CD14-positive monocyte (primary cell): ENCODE measurements around the gene C9orf50. TPM values are rescaled to one million over a fixed set of nuclear protein-coding genes. Genes with fewer than 3 reads are reported as not detected.

Source experiments
- DNase-seq, 3 donors: peaks; one replicate each; pipeline ENCODE4 v3.0.0-alpha.2; 2011 to 2022
- H2AFZ ChIP-seq: 2 replicates; pipeline ENCODE4 v1.6.0; 2012; ENCODE audit warnings: mild to moderate bottlenecking, low read depth, low read length, inconsistent platforms; ENCODE audit not compliant: insufficient read depth, poor library complexity, severe bottlenecking
- H3K27ac ChIP-seq, 2 donors: 1 replicate in 1 of 2; 2 replicates in 1 of 2; pipeline ENCODE4 v1.5.1; 2012 to 2013; ENCODE audit warnings: low read length in 2 of 2, control low read depth in 1 of 2, inconsistent platforms in 1 of 2, low read depth in 1 of 2, mild to moderate bottlenecking in 1 of 2
- H3K27me3 ChIP-seq, 2 donors: one replicate each; pipeline versions ENCODE4 v1.6.0 to v1.6.1; 2011 to 2013; ENCODE audit warnings: low read length in 2 of 2; ENCODE audit not compliant: control insufficient read depth in 2 of 2, insufficient read depth in 2 of 2
- H3K36me3 ChIP-seq, 2 donors: replicated peaks in 1 of 2; 1 replicate in 1 of 2; 2 replicates in 1 of 2; pipeline versions ENCODE4 v1.5.1 to v1.6.1; 2012 to 2013; ENCODE audit warnings: low read length in 2 of 2, control low read depth in 1 of 2, inconsistent platforms in 1 of 2, mild to moderate bottlenecking in 1 of 2; ENCODE audit not compliant: insufficient read depth in 2 of 2, control insufficient read depth in 1 of 2
- H3K4me1 ChIP-seq, 2 donors: 1 replicate in 1 of 2; 2 replicates in 1 of 2; pipeline versions ENCODE4 v1.5.1 to v1.6.1; 2012 to 2013; ENCODE audit warnings: low read length in 2 of 2, control low read depth in 1 of 2, inconsistent platforms in 1 of 2, mild to moderate bottlenecking in 1 of 2, moderate library complexity in 1 of 2; ENCODE audit not compliant: insufficient read depth in 2 of 2, control insufficient read depth in 1 of 2
- H3K4me2 ChIP-seq: replicated peaks from 2 replicates; pipeline ENCODE3; 2012; ENCODE audit warnings: low read length, moderate library complexity, mild to moderate bottlenecking; ENCODE audit not compliant: poor library complexity, severe bottlenecking; ENCODE audit errors: extremely low read depth
- H3K4me3 ChIP-seq, 3 experiments: fragments of 200-600 bp in 1 of 3; sonication (generic) in 1 of 3; replicated peaks in 1 of 3; 1 replicate in 2 of 3; 2 replicates in 1 of 3; pipeline ENCODE4 v1.5.1; 2011 to 2013; ENCODE audit warnings: low read length in 3 of 3, mild to moderate bottlenecking in 3 of 3, control low read depth in 2 of 3, low read depth in 2 of 3, inconsistent platforms in 1 of 3, moderate library complexity in 1 of 3
- H3K79me2 ChIP-seq: 2 replicates; pipeline ENCODE4 v1.6.0; 2012; ENCODE audit warnings: mild to moderate bottlenecking, control low read depth, inconsistent platforms, low read length, moderate library complexity; ENCODE audit not compliant: insufficient read depth
- H3K9ac ChIP-seq: 2 replicates; pipeline ENCODE4 v1.6.0; 2017; ENCODE audit warnings: low read length, mild to moderate bottlenecking; ENCODE audit not compliant: insufficient read depth, poor library complexity, severe bottlenecking
- H3K9me3 ChIP-seq, 2 donors: replicated peaks in 1 of 2; 1 replicate in 1 of 2; 2 replicates in 1 of 2; pipeline versions ENCODE4 v1.5.1 to v1.6.1; 2012 to 2013; ENCODE audit warnings: low read length in 2 of 2, control low read depth in 1 of 2; ENCODE audit not compliant: control insufficient read depth in 1 of 2, insufficient read depth in 1 of 2
- H4K20me1 ChIP-seq: 2 replicates; pipeline ENCODE4 v1.6.0; 2012; ENCODE audit warnings: mild to moderate bottlenecking, low read length, control low read depth, moderate library complexity; ENCODE audit not compliant: insufficient read depth
- H3K27ac Mint-ChIP-seq, 7 donors: one replicate each; pipeline ENCODE4 v1.8.0; 2020; ENCODE audit warnings: mild to moderate bottlenecking in 7 of 7, mixed read lengths in 7 of 7, moderate library complexity in 6 of 7, inconsistent platforms in 2 of 7
- H3K27me3 Mint-ChIP-seq, 3 donors: one replicate each; pipeline ENCODE4 v1.8.0; 2021 to 2022; ENCODE audit warnings: low read depth in 3 of 3, mild to moderate bottlenecking in 3 of 3, mixed read lengths in 3 of 3, moderate library complexity in 3 of 3, inconsistent platforms in 1 of 3
- H3K36me3 Mint-ChIP-seq, 2 donors: one replicate each; pipeline ENCODE4 v1.8.0; 2020; ENCODE audit warnings: mixed read lengths in 2 of 2, inconsistent platforms in 1 of 2, mild to moderate bottlenecking in 1 of 2
- H3K4me1 Mint-ChIP-seq: one replicate; pipeline ENCODE4 v1.8.0; 2020; ENCODE audit warnings: mild to moderate bottlenecking, mixed read lengths
- H3K4me3 Mint-ChIP-seq, 2 donors: one replicate each; pipeline ENCODE4 v1.8.0; 2020; ENCODE audit warnings: mild to moderate bottlenecking in 2 of 2, mixed read lengths in 2 of 2, moderate library complexity in 1 of 2
- H3K9me3 Mint-ChIP-seq, 7 donors: one replicate each; pipeline ENCODE4 v1.8.0; 2020 to 2022; ENCODE audit warnings: mixed read lengths in 7 of 7, mild to moderate bottlenecking in 6 of 7, moderate library complexity in 6 of 7, inconsistent platforms in 2 of 7
- CTCF ChIP-seq: fragments of 200-600 bp; IDR thresholded peaks from one replicate; pipeline ENCODE4 v1.8.0; 2022; ENCODE audit warnings: antibody characterized with exemption, mild to moderate bottlenecking
- WGBS: methylation state at CpG from one replicate; pipeline ENCODE4 v1.1.5; 2013; ENCODE audit warnings: missing lambda C conversion rate; ENCODE audit not compliant: insufficient coverage; 5-methylcytosine and 5-hydroxymethylcytosine counted together
- intact Hi-C, 2 donors: fragments of 100-400 bp; cut with micrococcal nuclease; formaldehyde crosslinking; loops; one replicate each; pipeline versions ENCODE4 v1.15.0 to v1.15.1; 2023
- polyA minus RNA-seq: library from RNA; depleted of rRNA, polyadenylated mRNA; stranded (reverse); fragments of >200 nt; gene quantifications from 2 replicates; pipeline ENCODE4 v1.2.3, GENCODE V29; 2012
- polyA plus RNA-seq, 3 donors: library from polyadenylated mRNA; depleted of rRNA in 1 of 3; unstranded in 2 of 3; stranded (reverse) in 1 of 3; fragments of 300-500 nt in 2 of 3; fragments of >200 nt in 1 of 3; fragmentation: Illumina TruSeq in 2 of 3; gene quantifications; 1 replicate in 2 of 3; 2 replicates in 1 of 3; pipeline ENCODE4 v1.2.3, GENCODE V29; 2012 to 2021
- total RNA-seq, 12 experiments: library from RNA in 1 of 12; stranded (reverse) in 1 of 12; fragments of 120-200 nt in 1 of 12; gene quantifications; one replicate each; pipeline ENCODE4 v1.2.4 and lab custom pipeline; 2013 to 2026; ENCODE audit warnings: mixed read lengths in 6 of 12, inconsistent platforms in 1 of 12

The C9orf50 gene
- total RNA-seq (2013): not detected
- polyA plus RNA-seq (not detected), polyA minus RNA-seq (not detected in 2 replicates), total RNA-seq (lab: John Stamatoyannopoulos, UW) (0 to 0.83 (median 0.30) reads per million in 11 experiments)

DNA sequence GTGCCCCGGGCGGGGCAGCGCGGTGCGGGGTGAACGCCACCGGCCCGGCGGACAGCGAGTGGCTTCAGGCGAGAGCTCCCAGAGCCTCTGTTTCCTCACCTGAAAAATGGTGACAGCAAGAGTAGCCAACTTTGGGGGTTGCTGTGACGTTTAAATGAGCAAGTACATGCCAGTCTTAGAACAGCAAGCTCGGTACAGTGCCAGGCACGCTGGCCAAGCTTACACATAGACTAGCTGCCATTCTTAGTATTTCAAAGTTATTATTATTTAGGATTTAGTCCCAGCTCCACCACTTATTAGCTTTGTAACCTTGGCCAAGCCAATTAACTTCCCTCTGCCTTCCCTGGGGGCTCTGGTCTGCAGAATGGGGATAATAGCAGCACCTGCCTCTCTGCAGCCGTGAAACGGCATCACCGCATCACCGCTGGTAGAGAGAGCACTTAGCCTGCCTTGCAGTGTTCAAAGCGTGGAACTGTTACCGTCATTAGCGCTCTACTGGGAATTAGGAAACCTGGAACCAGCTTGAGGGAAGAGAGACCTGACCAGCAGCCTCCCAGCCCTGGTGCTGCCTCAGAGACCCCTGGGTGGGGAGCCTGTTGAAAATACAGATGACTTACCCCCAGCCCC, at the start of gene C9orf50:
C9orf50 (minus strand) TSS at position 433 of the 627 bp plus-strand sequence. CDS start 527 bp downstream, outside the sequence.
- WGBS: 40% methylated on average over 18 of the region's 21 CpGs
- TF ChIP-seq CTCF: no peak
- peaks cover 40% of the 10 kb centered on the region for H3K4me1 Mint-ChIP-seq
- no peaks in the 10 kb centered on the region for H3K36me3 ChIP-seq
- peak within 1 kb of the TSS in 2 of 3 experiments; percentile 25 to 71 for H3K4me3 ChIP-seq
- peak within 1 kb of the TSS; percentile 54 for H3K9ac ChIP-seq
- H4K20me1 ChIP-seq: no peaks in the 10 kb centered on the region
- H3K4me2 ChIP-seq: peak within 1 kb of the TSS; percentile 78
- H2AFZ ChIP-seq: peak within 1 kb of the TSS; percentile 79
- H3K9me3 Mint-ChIP-seq: peaks cover 0 to 10% (median 4%) of the 10 kb centered on the region in 7 donors
- H3K27me3 ChIP-seq: peaks cover 19 to 31% of the 10 kb centered on the region in 2 donors
- H3K79me2 ChIP-seq: no peaks in the 10 kb centered on the region
- H3K9me3 ChIP-seq: peaks cover 0 to 5% of the 10 kb centered on the region in 2 donors
- peaks cover 3 to 14% of the 10 kb centered on the region in 2 donors for H3K36me3 Mint-ChIP-seq
- no peak for DNase-seq
- intact Hi-C loops: loop anchor here in 1 of 2 donors (5.0 kb wide), 1 partner anchor 273 kb away; no protein-coding TSS in a partner anchor
- H3K4me3 Mint-ChIP-seq: peak within 1 kb of the TSS; percentile 58 to 76
- H3K27ac ChIP-seq: no peak within 1 kb of the TSS
- H3K27me3 Mint-ChIP-seq: peaks cover 21 to 35% (median 27%) of the 10 kb centered on the region in 3 donors
- peak within 1 kb of the TSS in 2 of 7 donors; percentile 11 to 61 for H3K27ac Mint-ChIP-seq
- H3K4me1 ChIP-seq: peaks cover 39 to 45% of the 10 kb centered on the region in 2 donors

GRCh38 chr9:129669946-129670345, 49.0 kb upstream of the C9orf50 start:
- Histone ChIP-seq H3K9me3 (no peaks in the 10 kb centered on the region), H3K4me3 (no peak overlapping the region), H3K9ac (no peak overlapping the region), H3K4me1 (peaks cover 0 to 5% of the 10 kb centered on the region in 2 donors), H3K4me2 (no peak overlapping the region), H3K27me3 (peaks cover 4 to 21% of the 10 kb centered on the region in 2 donors), H4K20me1 (no peaks in the 10 kb centered on the region), H2AFZ (no peak overlapping the region), H3K79me2 (no peaks in the 10 kb centered on the region), H3K27ac (no peak overlapping the region), H3K36me3 (no peaks in the 10 kb centered on the region)
- no peak overlapping the region for H3K27ac Mint-ChIP-seq
- 90% methylated on average over 13 of the region's 13 CpGs for WGBS
- peaks cover 25 to 55% (median 54%) of the 10 kb centered on the region in 3 donors for H3K27me3 Mint-ChIP-seq
- peaks cover 5% of the 10 kb centered on the region for H3K4me1 Mint-ChIP-seq
- no peak overlapping the region for H3K4me3 Mint-ChIP-seq
- no peak for DNase-seq
- H3K9me3 Mint-ChIP-seq: peaks cover 0 to 15% (median 1%) of the 10 kb centered on the region in 7 donors
- TF ChIP-seq CTCF: no peak
- intact Hi-C loops: no loop called here
- H3K36me3 Mint-ChIP-seq: no peaks in the 10 kb centered on the region
